Fibroblast of skin of scalp (primary cell): ENCODE data around the gene DCD. TPM values are rescaled to one million over a fixed set of nuclear protein-coding genes. Genes with fewer than 3 reads are reported as not detected.
A peak's percentile ranks its signal among the peaks of the same experiment; 100 is the strongest.
"Not testable (repeated sequence)": the region's sequence is repeated elsewhere in the genome, so short reads cannot be mapped to it uniquely, and the experiment has no call there.

Source experiments
- DNase-seq: peaks from one replicate; pipeline ENCODE4 v3.0.0-alpha.2; 2013
- polyA plus RNA-seq, 2 experiments: library from polyadenylated mRNA; unstranded; fragments of 120-200 nt; gene quantifications; one replicate each; pipeline ENCODE4 v1.2.1, GENCODE V29; 2013; ENCODE audit not compliant: insufficient read length in 2 of 2

Gene DCD, protein sequence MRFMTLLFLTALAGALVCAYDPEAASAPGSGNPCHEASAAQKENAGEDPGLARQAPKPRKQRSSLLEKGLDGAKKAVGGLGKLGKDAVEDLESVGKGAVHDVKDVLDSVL
- polyA plus RNA-seq (2013, experiment 1 of 2; ENCODE audit: insufficient read length): not detected
- not detected for polyA plus RNA-seq (2013, experiment 2 of 2; ENCODE audit: insufficient read length)

DNA sequence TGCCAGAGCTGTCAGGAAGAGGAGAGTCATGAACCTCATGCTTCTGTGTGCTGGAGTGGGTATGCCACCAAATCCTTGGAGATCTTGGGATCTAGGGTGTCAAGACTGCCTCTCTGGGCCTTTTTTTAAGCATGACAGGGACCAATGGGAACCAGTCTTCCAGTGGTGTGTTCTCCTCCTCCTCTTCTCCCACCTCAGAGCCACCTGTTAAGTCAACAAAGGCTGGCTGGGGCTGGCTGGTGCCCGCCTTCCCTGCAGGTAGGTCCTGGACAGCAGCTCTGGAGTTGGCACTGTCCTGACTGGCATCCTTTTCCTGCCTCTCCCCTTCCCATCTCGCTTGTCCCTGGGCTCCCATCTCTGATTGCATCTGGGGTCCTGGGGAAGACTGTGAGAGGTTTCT lies at the start of gene DCD:
Gene DCD, minus strand, starts transcription at position 101 of the 400 bp plus-strand sequence. Its CDS starts 62 bp downstream, at position 39.
- DNase-seq: no peak

DNA sequence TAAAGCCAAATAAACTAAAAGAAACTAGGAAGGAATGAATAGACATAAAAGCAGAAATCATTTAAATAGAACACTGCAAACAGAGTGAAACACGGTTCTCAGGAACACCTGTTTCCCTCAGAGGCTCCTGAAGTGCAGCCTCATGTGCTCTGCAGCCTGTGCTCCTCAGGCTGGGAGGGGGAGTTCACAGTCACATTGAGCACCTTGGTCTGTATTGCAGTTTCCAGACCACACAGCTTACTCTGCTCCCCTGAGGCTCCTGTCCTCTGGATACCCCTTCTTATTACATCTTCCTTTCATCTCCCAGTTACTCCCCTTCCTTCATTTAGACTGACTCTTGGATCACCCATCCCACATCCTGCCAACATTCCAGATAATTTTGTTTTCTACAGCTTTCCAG lies 49.7 kb upstream of the DCD start:
- no peak for DNase-seq

DNA sequence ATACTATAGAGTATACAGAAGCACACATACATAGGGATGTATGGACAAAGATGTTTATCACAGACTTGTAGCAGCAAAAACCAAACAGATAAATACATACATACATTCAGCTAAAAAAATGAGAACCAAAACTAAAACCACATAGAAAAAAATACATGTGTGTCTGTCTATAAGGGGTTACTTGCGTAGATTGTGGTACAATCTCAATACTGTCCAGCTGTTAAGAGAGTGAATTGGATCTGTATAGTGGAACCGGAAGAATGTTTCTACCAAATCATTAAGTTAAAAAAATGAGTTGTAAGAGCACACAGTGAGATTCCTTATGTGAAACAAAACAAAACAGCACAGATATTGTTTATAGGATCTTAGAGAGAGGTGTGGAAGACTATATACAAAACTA lies 44.2 kb upstream of the DCD start:
- no peak for DNase-seq

DNA sequence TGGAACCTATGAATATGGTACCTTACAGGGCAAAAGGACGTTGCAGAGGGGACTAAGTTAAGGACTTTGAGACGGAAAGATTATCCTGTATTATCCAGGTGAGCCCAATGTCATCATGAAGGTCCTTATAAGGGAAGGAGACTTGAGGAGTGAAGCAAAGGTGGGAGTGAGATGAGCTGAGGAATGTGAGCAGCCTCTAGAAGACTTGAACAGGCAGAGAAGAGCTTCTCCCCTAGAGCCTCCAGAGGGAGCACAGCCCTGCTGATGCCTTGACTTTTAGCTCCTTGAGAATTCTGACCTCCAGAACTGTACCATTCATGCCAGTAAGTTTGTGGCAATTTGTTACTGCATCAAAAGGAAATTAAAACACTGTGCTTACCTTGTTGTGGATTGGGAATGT lies 41.8 kb upstream of the DCD start:
- no peak for DNase-seq

DNA sequence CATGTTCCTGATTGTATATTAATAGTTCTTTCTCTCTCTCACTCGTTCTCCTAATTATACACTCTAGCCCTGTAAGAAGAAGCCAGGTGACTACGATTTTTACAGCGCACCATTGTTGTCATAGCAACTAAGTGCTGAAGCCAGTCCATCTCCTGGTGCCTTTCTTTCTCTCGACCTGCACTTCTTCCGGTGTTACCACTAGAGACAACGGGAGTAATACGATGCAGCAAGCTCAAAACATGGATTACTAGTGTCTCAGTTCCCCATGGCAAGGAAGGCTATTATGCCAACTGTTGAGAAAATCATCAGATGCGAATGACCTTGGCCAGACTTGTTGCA lies 40.8 kb upstream of the DCD start:
- DNase-seq: no peak

DNA sequence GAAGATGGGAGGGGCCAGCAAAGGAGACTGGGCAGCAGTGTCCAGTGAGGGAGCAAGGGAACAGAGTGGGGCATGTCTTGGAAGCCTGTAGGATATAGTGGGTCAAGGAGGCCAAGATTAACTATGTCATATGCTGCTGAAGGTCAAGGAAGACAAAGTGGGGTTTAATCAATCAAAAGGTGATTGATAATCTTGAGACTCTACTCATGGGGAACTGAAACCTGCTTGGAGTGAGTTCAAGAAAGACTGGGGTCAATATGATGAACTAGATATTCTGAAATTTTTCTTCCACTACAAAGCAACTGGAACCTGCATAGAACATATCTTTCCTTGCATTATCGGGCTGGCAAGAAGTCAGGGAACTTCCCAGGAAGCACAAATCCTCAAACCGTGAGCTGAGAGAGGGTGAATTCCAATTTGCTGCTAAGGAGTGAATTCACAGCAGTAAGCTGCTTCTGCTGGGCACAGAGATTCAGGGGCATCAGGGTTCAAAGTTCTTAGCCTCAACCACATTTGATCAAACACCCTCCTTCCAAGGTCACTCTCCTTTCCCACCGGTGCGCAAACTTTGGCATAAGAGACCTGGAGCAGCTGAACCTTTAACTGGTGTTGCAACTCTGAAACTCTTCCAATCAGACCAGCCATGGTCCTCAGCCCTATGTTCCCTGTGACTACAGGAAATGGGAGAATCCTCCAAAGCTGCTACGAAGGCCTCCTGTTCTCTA lies 40.3 kb upstream of the DCD start:
- no peak for DNase-seq

DNA sequence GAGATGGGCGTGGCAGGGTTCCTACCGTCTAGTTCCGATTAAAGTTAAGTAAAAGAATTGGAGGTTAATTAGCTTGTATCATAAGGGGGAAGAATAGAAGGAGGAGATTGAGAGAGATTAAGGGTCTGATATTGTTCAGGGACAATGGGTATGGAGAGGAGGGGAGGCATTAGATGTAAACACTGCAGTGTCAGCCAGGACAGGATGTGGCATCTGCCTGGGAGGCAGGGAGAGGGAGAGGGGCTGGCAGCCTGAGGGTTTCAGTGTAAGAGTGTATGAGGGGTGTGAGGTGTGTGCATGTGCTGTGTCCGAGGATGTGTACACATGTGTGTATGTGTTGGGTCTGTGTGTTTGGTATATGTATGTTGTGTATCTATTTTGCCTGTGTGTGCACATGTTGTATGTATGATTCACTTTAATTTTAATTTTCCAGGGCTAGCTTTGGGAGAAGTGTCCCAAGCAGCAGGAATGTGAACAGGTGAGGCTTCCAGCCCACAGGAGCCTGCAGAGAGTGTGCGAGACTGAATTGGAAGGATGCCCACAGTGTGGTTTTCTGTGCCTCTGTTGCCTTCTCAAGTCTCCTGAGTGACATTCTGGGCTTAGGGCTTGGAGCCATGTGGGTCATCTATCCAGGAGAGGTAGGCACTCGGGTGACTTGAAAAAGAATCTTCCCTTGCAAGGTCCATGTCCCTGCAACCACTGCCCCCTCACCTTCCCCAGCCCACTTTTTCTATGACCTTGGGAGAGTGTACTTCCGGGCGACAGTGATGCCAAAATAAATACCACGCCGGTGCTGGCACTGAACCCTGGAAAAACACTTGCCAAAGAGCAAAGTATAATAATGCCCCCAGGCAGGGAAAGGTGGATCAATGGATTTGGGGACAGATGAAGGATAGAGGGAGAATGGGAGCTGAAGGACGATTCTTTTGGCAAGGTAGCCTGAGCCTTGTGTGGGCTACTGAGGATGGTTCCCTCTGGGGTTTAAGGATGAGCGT lies 36.8 kb upstream of the DCD start:
- no peak for DNase-seq

DNA sequence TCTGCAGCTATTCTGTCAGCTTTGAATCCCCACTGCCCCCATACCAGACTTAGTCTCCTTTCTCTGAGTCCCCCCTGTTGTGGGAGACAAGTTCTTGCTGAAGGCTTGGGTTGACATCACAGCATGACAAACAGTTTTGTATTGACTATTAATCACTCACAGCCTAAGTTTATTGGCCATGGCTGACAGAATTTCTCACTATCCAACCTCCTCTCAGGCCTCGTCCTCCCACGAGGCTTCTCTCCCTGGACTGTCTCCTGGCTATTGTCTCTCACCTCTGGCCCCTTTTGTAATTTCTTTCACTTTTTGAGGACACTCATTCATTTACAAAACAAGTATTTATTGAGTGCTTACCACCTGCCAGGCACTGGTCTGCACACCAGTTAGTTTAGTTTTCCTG lies 35.2 kb upstream of the DCD start:
- DNase-seq: no peak

DNA sequence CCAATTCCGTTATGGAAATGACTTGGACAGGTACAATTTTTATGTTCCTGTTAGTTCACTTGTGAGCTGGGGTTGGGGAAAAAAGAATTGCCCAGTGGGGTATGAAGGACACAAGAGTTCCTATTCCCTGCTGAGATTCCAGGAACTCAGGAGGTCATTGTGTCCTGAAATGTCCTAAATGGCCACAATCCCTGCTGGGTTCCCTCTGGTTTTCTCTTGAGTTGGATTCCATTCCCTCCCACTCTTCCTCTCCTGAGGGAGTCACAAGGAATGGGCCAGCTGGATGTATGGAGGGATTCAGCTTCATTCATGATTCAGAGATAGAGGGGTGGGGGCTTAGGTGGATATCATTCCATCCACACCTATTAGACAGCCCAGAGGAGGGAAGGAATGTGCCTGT lies 34.5 kb upstream of the DCD start:
- no peak for DNase-seq

DNA sequence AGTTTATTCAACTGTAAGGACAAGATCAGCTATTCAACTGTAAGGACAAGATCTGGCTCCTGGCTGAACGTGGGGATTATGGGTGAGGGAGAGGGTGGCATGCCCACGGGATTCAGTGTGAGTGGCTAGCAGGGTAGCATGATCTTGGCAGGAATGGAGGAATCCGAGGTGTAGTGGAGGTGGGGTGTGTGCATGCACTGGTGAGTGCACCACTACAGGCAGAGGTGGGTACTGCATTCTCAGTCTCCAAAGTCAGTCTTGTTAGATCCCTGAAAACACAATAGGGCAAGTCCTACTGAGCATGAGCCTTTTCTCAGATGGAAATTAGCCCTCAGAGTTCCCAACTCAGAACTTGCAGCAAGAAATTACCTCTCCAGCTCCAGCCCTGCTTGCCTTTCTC lies 32.2 kb upstream of the DCD start:
- no peak for DNase-seq

DNA sequence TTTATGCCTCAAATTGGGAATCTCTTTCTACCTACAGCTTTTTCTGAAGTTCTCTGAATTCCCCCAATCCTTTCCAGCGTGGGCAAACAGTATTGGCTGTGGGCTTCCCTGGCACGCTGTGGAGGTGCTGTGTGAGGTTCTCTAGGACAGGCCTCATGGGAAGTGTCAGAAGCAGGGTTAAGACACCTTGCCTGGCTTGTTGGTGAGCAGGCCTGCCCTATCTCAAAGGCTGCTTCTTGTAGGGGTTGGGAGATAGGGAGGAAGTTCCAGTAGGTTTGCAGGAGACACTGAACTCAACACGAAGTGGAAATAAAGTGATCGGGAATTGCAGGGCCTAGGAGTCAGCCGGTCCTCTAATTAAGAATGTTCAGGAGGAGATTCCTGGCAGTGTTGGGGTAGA lies 30.0 kb upstream of the DCD start:
- DNase-seq: no peak

DNA sequence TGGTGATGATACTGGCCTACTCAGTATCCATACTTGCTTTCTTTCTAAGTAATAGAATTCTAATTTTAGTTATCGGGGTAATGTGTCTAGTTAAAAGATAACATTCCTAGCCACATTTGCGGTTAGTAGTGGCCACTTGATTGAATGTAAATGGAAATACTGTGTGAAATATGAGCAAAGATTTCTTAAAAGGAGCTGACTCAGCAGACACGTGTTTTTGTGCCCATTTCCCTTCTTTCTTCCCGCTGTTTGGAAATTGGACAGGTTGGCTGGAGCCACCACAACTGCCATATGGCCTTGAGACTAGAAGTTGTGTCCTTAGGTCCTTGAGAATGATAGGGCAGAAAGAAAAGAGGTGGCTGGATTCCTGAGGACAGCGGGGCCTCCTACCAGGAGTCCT lies 19.8 kb upstream of the DCD start:
- no peak for DNase-seq

DNA sequence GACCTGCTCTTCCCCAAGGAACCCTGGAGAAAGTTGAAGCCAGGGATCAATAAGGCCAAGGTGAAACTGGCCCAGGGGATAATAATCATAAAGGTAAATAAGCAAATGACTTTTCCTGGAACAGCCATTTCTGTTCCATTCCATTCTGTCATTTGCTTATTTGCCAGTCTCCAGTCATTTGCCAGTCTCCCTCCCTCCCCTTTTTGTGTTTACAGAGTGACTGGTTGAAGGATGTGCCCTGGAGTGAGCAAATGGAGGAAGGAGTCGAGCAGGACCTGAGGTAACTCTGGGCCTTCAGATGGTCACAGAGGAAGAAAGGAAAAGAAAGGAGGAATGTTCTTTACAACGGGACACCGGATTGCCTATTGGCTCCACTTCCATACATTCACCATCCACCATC lies 17.8 kb upstream of the DCD start:
- no peak for DNase-seq

DNA sequence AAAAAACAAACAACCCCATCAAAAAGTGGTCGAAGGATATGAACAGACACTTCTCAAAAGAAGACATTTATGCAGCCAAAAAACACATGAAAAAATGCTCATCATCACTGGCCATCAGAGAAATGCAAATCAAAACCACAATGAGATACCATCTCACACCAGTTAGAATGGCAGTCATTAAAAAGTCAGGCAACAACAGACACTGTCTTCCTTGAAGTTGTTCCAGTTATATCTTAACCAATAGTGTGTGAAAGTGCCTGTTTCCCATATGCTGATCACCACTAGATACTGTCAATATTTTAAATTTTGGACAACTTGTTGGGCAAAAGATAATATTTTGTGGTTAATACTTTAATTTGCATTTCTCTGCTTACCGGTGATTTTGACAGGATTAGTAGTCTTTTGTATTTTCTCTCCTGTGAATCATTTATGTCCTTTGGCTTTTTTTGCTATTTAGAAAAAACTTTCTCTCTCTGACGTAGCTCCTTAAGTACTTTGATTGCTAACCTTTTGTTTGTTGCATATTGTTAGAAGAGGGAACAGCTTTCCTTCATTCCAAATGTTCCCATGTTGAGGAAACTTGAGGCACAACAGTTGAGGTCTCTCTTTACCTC lies 17.0 kb upstream of the DCD start:
- DNase-seq: not testable (repeated sequence)

DNA sequence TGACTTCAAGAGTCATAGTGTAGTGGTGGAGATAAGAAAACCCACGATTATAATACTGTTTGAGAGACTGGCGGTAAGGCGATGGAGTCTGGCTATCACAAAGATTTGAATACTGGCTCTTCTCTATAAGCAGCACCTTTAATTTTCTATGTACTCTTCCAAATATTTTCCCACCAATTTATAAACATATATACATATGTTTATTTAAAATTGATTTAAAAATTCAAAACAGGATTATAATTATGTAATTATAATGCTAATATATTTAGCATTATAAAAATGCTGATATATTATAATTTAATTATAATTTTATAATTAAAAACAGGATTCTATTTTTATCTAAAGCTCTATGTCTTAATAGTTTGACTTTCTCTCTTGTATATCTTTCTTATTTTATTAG lies 15.4 kb upstream of the DCD start:
- no peak for DNase-seq

DNA sequence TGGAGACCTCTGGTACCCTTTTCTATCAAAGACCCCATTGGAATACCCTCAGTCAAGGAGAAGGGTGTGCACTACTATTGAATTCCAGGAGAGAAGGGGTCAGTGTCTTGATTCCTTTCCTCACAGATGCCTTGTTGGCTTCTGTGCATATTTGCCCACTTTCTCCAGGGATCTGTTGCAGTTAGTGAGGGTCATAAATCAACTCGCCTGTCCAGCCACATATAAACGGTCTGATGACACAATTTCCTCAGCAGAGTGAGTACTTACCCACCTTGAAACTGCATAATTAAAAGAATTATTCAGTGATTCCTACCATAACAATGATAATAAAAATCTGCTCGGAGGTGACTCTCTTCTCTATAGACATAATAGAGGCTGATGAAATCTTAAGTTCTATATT lies 13.9 kb upstream of the DCD start:
- DNase-seq: no peak

DNA sequence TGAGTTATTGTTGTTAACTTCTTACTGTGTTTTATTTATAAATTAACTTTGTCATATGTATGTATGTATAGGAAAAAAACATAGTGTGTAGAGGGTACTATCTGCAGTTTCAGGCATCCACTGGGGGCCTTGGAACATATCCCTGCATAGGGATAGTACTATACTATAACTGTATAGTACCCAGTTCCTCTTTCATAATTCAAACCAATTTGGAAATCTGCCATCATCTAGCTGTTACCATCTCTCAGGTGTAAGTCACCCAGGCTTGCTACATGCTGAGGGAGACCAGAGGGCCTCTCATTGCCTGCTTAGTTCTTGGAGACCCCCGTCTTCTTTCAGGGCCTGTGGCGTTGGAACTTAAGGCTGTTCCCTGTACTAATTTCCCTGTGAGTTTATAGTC lies 12.9 kb upstream of the DCD start:
- no peak for DNase-seq

DNA sequence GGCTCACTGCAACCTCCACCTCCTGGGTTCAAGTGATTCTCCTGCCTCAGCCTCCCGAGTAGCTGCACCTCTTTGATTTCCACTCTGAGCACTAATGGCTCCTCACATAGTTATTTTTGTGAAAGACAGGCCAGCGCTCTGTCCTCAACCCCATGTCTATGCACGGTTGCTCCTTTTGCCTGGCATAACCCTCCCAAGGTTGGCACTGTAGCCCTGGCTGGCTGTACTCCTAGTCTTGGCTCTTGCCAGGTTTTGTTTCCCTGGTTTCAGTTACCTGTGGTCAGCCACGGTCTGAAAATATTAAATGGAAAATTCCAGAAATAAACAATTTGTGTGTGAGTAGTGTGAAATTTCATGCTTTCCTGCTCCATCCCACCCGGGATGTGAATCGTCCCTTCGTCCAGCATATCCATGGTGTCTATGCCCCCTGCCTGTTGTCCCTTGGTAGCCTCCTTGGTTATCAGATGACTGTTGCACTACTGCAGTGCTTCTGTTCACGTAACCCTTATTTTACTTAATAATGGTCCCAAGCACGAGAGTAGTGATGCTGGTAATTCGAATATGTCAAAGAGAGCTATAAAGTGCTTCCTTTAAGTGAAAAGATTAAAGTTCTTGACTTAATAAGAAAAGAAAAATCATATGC lies 12.3 kb upstream of the DCD start:
- no peak for DNase-seq

DNA sequence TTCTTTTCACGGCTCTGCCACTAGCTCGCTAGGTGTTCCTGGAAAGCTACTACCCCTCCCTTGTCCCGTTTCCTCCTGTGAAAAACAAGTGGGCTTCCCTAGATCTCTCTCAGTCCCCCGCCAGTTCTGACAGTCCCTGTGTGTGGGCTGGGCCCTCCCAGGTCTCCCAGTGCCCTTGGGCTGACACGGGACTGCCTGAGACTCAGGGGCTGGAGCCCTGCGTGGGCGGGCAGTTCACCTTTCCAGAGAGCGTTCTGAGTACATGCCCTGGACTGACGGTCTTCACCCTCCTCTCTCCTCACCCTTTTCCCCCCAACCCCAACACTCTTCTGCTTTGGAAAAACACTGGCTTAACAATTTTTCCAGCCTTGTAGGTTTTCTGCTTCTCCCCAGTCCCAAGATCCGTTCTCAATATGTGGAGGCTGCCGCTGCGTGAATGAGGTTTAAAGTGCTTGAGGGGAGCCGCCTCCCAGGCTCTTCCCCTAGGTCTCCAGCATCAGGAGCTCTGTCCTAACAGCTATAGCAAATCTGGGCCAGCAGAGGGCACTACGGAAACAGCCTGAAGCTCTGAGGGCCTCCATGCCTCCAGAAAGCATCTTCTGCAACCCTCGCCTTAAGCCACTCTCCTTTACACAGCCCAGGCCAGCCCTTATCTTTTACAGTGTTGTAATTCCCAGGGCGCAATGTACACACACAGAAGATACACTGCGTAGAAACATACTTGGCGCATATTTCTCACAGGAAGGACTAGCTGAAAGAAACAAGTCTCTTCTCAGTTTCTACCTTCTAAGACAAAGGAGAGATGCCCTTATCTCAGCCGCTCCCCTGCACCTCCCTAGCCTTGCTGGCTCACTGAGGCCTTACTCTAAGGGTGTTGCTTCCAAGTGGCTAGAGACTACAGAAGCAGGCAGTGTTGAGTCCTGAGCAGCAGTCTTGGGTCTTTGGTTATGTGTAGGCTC lies 10.4 kb upstream of the DCD start:
- peak; percentile 3 for DNase-seq

DNA sequence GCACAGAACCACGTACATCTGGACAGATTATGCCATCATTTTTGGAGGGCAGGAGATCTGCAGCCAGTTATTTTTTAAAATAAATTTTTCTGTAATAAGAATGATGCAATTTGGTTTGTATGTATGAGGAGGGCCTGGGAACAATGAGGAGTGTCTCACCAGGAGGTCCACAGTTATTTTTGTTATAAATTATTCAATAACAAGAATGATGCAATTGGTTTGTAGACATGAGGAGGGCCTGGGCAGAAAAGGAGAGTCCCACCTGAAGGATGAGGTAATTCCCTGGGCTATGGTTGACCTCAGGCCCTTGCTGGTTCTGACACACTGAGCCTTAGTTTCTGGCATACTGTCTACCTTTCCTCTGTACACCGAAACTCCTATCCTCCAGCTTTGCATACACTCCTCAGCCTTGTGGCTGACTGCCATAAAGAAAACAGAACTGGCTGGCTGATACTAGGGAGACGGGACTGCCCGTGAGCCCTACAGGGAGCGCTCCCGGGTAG lies 9.0 kb upstream of the DCD start:
- DNase-seq: no peak

DNA sequence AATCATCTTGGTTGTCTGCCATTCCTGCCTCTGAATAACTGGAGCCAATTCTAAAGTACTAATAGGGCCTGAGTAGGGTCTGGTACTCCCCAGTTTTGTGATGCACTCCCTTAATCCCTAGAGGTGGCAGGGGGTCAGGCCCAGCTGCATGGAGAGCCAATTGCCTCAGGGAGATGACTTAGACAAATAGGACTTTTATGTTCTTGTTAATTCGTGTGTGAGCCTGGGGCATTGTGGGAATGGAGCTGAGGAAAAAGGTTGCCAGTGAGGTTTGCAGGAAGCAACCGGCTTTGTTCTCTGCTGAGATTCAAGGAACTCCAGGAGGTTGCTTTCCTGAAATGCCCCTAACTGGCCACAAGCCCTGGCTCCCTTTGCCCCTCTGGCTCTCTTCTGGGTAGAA lies 6.8 kb upstream of the DCD start:
- DNase-seq: no peak
